BJ (cell line): Measurements from ENCODE around the gene HNRNPUL2. TPM values are rescaled to one million over a fixed set of nuclear protein-coding genes. Genes with fewer than 3 reads are reported as not detected.

Experiments used
- CTCF ChIA-PET: fragments of 350-600 bp; formaldehyde crosslinking; extraction: SDS; loops from one replicate; lab custom pipeline; 2021; ENCODE audit warnings: antibody characterized with exemption, inconsistent platforms; lab: Yijun Ruan, JAX
- POLR2A ChIA-PET: fragments of 300-600 bp; sonication (Branson Sonifier 250); formaldehyde crosslinking; extraction: SDS; loops from one replicate; lab custom pipeline; 2021; ENCODE audit warnings: antibody characterized with exemption; lab: Charles Lee
- DNase-seq: peaks from one replicate; pipeline ENCODE4 v3.0.0-alpha.2; 2011; ENCODE audit warnings: low read depth
- H3K27me3 ChIP-seq: 2 replicates; pipeline ENCODE4 v1.6.0; 2011; ENCODE audit warnings: low read length; ENCODE audit not compliant: control insufficient read depth, insufficient read depth
- H3K36me3 ChIP-seq: 2 replicates; pipeline ENCODE4 v1.5.1; 2011; ENCODE audit warnings: low read length; ENCODE audit not compliant: control insufficient read depth, insufficient read depth
- H3K4me3 ChIP-seq: 2 replicates; pipeline ENCODE4 v1.5.1; 2011; ENCODE audit warnings: low read depth, mild to moderate bottlenecking, control low read depth, low read length
- CTCF ChIP-seq: IDR thresholded peaks from 2 replicates; pipeline ENCODE4 v1.5.1; 2011; ENCODE audit warnings: low read depth, mild to moderate bottlenecking, control low read depth, inconsistent platforms, low read length, moderate library complexity; ENCODE audit not compliant: insufficient read depth
- polyA plus RNA-seq: library from polyadenylated mRNA; depleted of rRNA; stranded (reverse); fragments of >200 nt; gene quantifications from 2 replicates; pipeline ENCODE4 v1.2.3, GENCODE V29; 2011

HNRNPUL2 gene
- polyA plus RNA-seq, 1 experiment = 10.0 TPM

- Histone ChIP-seq H3K27me3 (no peaks in the 10 kb centered on the region), H3K36me3 (peaks cover 48% of the 10 kb centered on the region), H3K4me3 (no peak overlapping the region)
- no peak for TF ChIP-seq CTCF
- ChIA-PET POLR2A (no interaction called here), CTCF (interaction anchor here (1.0 to 1.8 kb wide), 2 partner anchors 9 to 39 kb away, joined by 3 to 5 read pairs; no protein-coding TSS in a partner anchor)
- DNase-seq = no peak
Observed at GRCh38 chr11:62719302-62719978, 7.8 kb downstream of the HNRNPUL2 start.

- Histone ChIP-seq H3K27me3 (no peaks in the 10 kb centered on the region), H3K4me3 (no peak overlapping the region), H3K36me3 (peaks cover 48% of the 10 kb centered on the region)
- no peak for DNase-seq
- CTCF ChIA-PET = interaction anchor here (0.6 to 1.3 kb wide), 3 partner anchors 10 to 926 kb away, joined by 3 read pairs; partner anchors contain the start of gene HNRNPUL2
- no peak for TF ChIP-seq CTCF
- POLR2A ChIA-PET = no interaction called here
Observed at GRCh38 chr11:62716816-62717215, 10.4 kb downstream of the HNRNPUL2 start.

GRCh38 chr11:62716206-62716605, 11.1 kb downstream of the HNRNPUL2 start:
- POLR2A ChIA-PET = no interaction called here
- Histone ChIP-seq H3K27me3 (no peaks in the 10 kb centered on the region), H3K4me3 (no peak overlapping the region), H3K36me3 (peaks cover 47% of the 10 kb centered on the region)
- CTCF ChIA-PET = interaction anchor here (1.1 to 1.3 kb wide), 3 partner anchors 11 to 104 kb away, joined by 3 to 4 read pairs (median 3); partner anchors contain the start of gene HNRNPUL2
- no peak for TF ChIP-seq CTCF
- no peak for DNase-seq

- Histone ChIP-seq H3K4me3 (no peak overlapping the region), H3K36me3 (peaks cover 49% of the 10 kb centered on the region), H3K27me3 (no peaks in the 10 kb centered on the region)
- TF ChIP-seq CTCF = no peak
- no peak for DNase-seq
- ChIA-PET CTCF (interaction anchor here (1.1 to 1.3 kb wide), 2 partner anchors 53 to 104 kb away, joined by 3 to 4 read pairs; no protein-coding TSS in a partner anchor), POLR2A (no interaction called here)
Observed at GRCh38 chr11:62715150-62716130, 11.8 kb downstream of the HNRNPUL2 start.

GRCh38 chr11:62713343-62713742, 13.9 kb downstream of the HNRNPUL2 start:
- POLR2A ChIA-PET = no interaction called here
- H3K36me3 ChIP-seq = peaks cover 38% of the 10 kb centered on the region
- H3K4me3 ChIP-seq = no peak overlapping the region
- no peaks in the 10 kb centered on the region for H3K27me3 ChIP-seq
- no peak for TF ChIP-seq CTCF
- CTCF ChIA-PET = interaction anchor here (0.9 kb wide), 1 partner anchor 24 kb away, joined by 3 read pairs; the partner anchor contains the start of gene LRRN4CL
- no peak for DNase-seq
